Measurements from ENCODE around the gene NFAM1.

The NFAM1 gene

DNA sequence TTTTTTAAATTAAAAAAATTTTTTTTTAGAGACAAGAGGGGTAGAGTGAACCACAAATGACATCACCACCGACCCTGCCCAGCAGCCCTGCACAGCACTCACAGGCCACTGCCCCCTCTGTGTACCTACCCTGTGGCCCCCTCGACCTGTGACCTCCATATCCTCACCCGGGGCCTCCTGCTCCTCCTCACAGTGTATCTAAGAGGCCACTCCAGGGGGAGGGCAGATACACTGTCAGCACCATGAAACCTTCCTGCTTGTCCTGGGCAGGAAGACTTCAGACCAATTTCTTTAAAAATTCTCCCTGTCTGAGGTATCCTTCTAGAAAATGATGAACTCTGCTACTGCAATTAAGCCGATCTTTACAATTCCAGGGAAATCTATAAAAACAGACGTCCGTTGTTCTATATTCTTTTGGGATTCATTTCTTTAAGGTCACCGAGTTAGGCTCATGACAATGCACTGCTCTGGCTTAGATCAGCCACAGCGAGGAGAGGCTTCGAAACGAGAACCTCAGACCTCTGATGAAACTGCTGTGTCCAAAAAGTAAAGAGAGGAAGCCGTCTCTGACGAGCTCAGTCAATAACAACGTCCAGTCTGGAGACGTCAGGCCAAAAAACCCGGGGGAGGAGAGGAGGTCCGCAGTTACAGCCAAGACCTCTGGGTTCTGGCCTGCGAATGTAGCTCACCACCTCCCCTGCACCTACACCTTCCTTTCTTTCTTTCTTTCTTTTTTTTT is 17.5 kb downstream of the NFAM1 start:
- DNase-seq (ENCODE audit: low read depth in 2 of 2): no peak

DNA sequence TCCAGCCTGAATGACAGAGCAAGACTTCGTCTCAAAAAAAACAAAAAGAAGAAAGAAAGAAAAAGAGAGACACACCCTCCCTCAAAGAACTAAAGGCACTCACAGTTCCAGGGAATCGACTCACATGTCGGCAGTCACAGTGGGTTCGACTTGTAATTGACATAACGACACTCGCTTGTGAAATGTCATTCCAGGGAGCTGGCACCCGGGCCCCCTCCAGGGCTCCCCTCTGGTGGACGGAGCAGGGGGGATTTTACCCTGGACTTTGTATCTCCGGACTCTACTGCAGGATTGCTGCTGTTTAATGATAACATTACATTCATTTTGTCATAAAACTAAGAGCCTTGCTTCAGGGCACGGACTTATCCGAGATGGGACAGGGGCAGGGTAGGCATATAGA is 18.2 kb downstream of the NFAM1 start:
- DNase-seq (ENCODE audit: low read depth in 2 of 2): no peak

DNA sequence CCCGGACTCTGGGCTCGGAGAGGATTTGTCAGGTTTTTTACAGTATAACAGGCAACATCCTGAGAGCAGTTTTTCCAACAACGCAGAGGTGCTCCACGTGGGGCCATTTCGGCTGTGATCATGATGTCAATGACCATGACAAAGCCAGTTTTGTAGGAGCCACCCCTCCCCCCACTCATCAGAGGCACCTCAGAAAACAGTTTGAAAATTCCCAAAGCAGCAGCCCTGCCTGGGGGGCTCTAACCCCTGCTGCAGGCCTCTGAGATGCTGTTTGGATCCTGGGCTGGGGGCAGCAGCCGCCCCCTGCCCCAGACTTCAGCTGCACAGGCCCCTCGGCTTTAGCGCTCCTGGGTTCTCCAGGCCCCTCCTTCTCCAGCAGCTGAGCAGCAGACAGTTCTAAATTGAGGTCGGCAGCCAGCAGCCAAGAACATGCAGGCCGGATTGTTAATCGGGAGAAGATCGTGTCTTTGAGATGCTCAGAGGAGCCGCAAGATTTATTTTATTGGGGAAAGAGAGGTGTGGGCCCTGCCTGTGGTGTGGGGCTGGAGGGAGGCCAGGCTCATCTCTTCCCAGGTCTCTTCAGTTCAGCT is 19.4 kb downstream of the NFAM1 start:
- DNase-seq (ENCODE audit: low read depth in 2 of 2): no peak

DNA sequence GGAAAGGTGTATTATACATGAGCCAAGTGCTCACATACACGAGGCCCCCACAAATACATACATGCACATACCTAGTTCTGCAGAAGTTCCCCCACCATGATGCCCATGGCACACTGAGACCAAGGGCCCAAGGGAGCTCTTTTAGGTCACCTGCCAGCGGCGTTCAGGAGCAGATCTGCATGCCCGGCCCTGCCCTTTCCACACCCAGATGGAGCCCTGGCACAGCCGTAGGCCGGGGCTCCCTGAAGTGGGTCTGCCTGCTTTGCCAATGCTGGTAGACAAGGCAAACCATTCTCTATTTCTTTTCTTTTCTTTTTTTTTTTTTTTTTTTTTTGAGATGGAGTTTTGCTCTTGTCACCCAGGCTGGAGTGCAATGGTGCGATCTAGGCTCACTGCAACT is 21.5 kb downstream of the NFAM1 start:
- DNase-seq (ENCODE audit: low read depth in 2 of 2): no peak

DNA sequence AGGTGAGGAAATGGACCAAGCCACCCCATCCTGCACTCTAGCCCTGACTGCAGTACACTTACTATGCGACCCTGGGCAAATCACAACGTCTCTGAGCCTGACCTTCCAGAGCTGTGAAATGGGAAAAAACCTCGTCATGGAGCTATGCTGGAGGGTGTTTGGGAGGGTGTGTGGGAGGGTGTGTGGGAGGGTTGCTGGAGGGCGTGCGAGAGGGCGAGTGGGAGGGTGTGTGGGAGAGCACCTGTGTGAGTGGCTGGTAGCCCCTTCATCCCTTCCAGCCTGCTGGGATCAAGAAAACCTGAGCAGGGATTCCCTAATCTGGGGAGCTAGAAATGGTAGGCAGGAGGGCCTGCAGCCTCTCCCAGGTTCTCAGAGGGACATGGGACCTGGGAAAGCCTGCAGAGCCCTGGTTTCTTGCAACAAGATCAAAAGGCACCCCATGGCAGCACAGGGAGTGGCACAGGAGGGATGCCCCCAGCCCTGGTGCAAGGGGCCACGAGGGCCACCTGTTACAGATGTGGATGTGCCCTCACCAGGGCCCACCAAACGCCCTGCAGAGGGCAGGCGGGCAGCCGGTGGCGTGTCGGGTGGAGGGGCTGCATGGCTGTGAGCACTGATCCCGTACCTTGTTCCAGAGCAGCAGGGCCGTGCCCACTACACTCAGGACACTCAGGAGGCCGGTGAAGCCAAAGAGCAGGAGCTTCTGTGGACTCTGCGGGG is 23.2 kb downstream of the NFAM1 start:
- DNase-seq (ENCODE audit: low read depth in 2 of 2): no peak

DNA sequence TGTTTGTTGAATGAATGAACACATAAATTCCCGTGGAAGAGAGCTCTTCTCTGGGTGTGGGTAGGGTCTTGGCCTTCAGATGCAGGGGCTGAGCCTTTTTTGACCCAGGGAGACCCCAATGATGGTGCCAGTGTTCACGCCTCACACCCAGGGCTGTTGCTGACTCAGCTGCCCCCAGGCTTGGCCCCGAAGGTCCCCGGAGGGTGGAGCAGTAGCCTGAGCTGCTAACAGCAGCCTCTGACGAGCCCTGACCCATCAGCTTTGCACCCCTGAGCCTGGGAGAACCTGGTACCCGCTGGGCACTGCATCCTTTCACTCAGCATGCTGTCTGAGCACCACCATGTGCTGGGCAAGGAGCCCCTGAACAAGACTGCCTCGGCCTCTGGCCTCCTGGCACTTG is 23.9 kb downstream of the NFAM1 start:
- no peak for DNase-seq (ENCODE audit: low read depth in 2 of 2)

DNA sequence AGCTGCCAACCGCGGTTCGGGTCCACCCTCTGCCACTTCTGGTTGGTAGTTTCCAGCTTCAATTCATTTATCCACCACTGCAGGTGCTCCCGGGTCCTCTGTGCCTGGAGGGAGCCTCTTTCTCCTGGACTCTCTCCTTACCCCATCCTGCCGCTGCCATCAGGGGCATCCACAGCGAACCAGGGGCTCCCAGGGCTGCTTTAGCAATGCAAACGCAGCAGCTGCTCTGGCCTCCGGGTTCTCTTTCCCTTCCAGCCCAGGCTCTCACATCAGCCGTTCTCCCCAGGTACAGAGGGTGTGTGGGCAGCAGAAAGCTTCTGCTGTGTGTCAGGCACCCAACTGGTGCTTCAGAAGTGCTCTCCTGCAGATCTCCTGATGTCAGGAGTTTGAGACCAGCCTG is 27.9 kb downstream of the NFAM1 start:
- no peak for DNase-seq (ENCODE audit: low read depth in 2 of 2)

DNA sequence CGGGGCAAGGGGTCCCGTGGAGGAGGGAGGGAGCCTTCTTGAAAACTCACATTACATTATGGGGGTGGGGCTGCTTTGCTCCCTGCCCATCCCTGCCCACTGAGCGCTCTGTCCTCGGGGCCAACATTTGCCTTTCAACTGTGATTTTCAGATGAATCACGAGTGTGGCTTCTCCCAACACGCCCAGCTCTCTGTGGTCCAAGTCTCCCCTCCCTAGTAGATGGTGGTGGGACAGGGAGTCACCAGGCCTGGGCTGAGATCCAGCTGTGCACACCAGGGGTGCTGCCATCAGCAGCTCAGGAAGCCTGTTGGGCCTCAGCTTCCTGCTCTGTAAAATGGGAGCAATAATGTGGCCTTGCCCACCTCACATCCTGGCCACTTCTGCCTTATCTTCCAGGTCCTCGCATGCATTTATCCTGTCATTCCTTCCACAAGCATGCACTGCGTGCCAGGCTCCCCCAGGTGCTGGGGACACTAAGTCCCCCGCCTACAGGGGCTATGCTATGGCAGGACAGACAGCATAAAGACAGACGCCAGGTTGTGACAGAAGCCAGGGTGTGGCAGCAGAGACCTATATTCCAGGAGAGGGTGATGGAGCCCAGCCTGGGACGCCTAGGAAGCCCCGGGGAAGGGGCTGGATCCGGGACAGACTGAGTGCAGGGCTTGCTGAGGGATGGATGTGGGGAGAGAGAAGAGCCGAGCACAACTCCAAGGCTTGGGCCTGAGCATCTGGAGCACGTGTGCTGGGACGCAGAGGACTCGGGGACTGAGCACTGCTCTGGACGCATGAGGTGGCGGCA is 30.5 kb downstream of the NFAM1 start:
- DNase-seq (ENCODE audit: low read depth in 2 of 2): no peak

DNA sequence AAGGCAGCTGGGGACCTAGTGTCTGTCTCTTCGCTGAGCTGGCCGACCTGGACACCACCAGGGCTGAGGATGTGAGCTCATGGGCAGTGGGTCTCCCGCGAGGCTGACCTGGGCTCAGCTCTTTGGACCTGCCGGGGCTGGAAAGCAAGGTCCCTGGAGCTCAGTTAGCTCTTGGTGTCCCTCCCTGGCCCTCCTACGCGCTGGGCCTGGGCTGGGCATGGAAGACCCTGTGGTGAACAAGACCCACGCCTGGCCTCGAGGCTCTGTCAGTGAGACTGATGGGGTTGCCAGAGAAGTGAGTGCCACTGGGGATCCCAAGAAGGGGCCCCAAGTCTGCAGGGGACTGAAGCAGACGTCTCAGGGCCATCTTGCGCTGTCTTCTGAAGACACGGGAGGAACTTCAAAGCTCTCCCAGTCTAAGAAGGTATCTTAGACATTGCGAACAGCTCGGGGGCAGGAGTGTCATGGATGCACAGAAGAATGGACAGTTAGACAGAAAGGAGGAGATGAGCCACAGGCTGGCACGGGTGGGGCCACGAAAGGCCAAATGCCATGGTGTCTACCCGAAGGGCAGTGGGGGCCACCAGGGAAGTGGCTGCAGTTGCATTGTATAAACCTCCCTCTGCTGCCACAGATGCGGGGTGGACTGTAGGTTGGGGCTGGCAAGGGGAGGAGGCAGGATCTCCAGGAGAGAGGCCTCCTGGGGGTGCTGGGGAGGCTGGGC is 31.2 kb downstream of the NFAM1 start:
- no peak for DNase-seq (ENCODE audit: low read depth in 2 of 2)

DNA sequence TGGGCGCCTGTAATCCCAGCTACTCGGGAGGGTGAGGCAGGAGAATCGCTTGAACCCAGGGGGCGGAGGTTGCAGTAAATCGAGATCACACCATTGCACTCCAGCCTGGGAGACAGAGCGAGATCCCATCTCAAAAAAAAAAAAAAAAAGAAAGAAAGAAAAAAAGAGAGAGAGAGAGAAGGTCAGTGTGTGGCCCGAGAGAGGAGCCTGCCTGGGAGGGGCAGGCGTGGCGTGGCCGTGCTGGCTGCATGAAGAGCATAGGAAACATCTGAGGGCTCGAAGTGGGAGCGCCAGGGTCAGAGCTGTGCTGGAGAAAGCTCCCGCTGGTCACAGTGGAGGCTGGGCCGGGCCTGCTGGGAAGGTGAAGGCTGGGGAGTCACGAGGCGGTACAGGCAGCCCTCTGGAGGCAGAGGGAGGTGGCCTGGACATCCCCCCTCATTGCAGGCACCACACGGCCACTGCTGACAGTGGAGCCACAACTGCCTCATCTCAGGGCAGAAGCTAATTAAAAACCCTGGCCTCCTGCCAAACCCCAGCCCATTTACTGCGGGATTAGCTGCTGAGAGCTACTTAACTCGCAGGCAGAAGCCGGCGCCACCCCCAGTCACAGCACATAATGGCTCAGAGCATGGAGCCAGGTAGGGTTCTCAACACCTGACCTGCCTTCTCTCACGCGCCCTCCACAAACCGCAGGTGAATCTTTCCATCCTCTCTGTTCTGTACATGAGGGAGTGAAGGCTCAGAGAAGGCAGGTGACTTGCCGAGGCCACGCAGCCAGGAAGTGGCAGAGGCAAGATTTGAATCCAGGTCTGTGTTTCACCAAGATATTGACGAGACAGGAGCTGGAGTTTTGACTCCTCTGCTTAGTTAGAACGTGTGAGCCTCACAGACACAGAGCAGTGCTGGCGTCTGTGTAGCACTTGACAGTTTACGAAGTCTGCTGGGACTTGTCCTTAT is 32.6 kb downstream of the NFAM1 start:
- no peak for DNase-seq (ENCODE audit: low read depth in 2 of 2)

DNA sequence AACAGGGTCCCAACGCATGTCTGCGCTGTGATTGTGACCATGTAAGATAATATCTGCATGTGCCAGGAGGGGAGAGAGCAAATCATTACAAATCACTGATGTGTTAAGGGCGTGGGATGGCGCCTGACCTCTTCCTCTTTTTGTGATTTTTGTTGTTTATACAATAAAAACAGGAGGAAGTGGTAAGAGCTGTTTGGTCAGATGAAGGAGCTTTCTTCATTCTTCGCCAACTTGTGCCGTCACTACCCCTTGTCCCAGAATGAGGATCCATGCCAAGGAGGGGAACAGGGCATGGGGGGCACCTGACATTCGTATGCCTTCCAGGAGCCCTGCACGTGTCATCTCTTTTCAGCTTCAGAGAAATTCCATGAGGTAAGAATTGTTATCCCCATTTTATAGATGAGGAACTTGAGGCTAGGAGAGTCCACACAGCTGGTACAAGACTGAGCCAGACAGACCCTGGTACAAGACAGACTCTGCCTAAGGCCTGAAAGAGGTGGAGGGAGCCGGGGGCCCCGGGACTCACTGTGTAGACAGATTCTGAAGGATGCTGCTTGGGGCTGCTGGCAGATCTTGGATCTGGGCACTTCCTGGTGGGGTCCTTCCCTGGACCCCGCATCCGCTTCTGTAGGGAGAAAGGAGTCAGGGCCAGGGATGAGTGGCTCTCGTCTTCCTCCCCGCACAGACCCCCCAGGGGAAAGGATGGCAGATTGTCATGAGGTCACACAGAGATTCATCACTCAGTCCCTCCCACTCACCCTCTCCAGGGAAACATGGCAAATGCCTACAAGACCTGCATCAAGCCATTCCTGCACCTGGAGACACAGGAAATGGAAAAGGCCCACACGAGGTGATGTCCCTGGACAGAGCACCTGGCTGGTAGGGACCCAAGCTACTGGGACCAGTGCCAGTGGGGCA is 34.6 kb downstream of the NFAM1 start:
- DNase-seq (ENCODE audit: low read depth in 2 of 2): no peak

DNA sequence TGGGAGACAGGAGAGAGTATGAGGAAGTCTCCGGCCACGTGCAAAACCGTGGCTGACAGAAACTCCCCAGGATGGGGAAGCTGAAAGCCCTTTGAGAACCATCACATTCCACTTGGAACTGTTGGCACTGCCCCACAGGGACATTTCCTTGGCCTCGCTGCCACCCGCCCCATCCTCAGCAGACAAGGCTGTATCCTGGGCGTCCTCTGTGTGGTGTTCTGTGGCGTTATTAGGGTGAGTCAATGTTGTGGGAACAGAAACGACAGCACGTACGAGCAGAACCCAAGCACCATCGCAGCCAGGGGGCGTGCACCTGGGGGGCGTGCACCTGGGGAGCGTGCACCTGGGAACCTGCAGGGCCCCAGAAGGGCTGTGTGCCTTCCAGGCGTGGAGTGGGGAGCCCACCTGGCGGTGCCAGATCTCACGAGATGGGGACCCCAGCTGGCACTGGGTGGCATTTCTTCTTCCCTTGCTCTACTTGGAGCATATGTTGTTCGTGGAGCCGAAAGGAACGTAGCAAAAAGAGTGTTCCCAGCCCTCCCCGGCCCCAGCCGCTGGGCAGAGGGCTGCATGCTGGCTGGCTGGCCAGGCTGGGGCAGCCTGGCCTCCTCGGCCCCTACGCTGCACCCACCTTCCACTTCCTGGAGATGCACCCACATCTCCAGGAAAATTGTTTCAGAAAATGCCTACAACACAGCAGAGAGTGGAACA is 35.4 kb downstream of the NFAM1 start:
- DNase-seq (ENCODE audit: low read depth in 2 of 2): no peak

DNA sequence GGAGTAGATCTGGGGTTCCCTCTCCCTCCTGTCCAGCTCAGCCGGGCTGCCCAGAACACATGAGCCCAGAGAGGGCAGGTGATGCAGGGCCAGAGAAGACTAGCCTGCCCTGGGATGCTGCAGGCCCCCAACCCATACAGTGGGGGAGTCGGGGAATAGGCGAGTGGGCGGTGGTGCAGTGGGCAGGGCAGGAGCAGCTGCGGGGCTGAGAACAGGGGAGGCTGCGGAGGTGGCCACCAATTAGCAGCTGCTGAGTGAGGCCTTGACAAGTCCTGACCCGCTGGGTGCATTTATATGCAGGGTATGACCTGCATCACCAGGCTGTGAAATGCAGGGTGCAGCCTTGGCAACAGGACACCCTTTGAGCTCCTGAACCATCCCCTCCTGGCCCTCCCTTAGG is 43.1 kb downstream of the NFAM1 start:
- no peak for DNase-seq (ENCODE audit: low read depth in 2 of 2)

DNA sequence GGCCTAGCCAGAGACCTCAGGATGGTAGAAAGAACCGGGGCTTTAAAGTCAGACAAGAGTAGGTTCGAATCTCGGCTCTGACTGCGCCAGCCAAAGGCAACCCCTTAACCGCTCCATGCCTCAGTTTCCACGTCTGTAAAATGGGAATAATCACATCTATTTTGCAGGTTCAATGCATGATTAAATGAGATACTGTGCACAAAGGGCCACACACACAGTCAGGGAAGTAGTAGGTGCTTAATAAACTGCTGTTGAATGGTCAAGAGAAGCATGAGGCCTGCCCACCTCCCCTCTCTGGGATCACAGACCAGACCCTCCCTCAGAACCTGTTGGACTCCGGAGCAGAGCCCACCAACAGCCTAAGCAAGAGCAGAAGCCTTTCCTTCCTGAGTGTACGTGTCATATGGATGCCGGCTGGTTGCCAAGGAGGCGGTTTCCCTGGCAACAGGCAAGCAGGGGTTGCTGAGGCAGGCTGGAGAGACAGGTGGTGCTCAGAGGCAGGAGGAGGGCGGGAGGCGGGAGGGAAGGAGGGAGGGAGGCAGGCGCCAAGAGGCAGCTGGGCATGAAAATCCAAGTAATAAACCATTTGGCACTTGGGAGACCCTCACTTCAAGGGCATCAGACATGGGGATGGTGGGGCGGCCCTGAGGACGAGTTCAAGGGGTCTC is 43.9 kb downstream of the NFAM1 start:
- DNase-seq (ENCODE audit: low read depth in 2 of 2): no peak

DNA sequence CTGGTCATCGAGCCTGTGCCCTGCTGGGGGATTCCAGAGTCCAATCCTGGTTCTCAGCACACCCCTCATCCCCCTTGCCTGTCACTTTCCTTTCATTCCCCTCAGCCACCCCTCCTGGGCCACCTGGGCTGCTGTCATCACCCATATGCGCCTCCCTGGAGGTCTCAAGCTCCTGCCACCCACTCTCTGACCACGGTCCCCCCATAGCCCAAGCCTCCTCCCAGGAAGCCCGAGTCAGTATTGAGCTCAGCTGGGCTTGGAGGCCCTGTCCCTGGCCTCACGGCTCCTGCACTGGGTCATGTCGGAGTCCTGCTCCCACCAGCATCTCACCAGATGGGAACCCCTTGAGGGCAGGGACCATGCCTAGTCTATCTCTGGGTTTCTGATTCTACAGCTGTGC is 44.6 kb downstream of the NFAM1 start:
- DNase-seq (ENCODE audit: low read depth in 2 of 2): no peak

DNA sequence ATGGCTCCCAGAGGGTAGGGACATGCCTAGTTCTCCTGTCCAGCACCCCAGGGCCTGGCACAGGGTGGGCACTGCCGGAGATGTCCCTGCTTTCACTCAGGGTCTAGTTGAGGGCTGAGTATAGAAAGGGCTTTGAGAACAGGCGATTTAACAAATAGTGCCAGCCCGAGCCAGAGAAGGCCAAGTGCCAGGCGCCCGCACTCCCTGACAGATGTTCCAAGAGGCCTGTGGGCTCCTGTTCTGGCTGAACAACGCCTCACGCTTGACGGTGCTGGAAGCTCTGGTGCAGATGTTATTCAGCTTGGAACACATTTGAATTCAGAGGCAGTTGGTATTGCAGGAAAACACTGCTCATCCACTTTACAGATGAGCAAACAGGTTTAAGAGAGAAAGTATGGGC is 46.5 kb downstream of the NFAM1 start:
- DNase-seq (ENCODE audit: low read depth in 2 of 2): no peak

DNA sequence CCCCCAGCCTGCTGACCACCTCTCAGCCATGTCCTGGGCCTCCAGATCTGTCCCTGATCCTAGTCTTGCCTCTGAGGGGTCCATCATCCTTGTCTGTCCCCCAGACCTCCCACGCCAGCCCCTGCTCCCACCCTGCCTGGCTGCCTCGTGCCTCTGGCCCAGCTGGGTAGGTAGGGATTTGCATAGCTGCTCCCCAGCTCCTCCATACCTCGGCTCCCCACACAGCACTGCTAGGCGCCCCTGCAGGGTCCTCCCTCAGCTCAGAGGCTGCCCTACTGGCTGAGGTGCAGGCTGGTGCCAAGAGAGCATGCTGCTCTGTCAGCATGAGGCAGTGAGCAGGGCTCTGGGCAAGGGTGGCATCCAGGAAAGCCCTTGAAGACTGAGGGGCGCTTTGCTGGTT is 47.7 kb downstream of the NFAM1 start:
- DNase-seq (ENCODE audit: low read depth in 2 of 2): no peak

DNA sequence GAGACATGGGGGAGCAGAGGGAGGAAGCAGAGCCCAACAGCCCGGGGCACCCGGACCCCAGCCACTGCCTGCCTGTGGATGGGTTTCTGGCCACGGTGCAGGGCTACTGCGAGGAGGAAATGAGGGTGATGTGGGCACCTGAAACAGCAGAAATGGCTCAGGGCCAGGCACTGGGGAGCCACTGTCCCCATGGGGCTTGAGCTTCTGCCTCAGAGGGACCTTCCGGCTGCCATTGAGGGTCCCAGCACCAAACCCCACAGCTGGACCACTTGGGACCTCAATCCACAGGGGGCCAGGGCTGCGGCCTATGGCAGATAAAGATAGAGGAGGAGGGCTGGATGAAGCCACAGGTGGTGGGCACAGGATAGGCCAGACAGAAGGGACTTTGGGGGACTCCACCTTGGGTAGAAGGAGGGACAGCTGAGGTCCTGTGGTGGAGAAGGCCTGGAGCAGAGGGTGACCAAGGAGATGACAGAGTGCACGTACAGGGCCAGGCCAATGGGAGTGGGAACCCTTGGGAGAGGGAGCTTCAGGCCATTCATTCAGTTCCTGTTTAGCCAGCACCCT is 48.3 kb downstream of the NFAM1 start:
- DNase-seq (ENCODE audit: low read depth in 2 of 2): no peak
